ENCODE data around the gene ZPR1.

DNA sequence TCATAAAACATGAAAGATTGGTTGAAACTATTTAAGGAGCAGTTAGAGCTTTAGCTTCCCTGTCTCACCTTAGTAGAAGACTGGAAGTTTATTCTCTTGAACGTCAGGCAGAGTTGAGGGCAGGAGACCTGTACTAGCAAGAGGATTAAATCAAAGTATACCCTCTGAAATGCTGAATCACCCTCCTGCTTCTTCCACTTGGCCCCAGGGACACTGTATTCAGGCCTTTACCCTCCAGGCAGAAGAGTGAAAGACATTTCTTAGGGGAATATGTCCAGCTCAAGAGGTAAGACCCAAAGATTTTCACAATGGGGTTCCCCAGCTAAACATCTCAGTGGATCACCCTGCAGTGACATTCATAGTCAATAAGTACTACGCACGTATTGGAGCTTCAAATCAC, 23.4 kb upstream of the ZPR1 start:
- TF ChIP-seq, protein P1, sequence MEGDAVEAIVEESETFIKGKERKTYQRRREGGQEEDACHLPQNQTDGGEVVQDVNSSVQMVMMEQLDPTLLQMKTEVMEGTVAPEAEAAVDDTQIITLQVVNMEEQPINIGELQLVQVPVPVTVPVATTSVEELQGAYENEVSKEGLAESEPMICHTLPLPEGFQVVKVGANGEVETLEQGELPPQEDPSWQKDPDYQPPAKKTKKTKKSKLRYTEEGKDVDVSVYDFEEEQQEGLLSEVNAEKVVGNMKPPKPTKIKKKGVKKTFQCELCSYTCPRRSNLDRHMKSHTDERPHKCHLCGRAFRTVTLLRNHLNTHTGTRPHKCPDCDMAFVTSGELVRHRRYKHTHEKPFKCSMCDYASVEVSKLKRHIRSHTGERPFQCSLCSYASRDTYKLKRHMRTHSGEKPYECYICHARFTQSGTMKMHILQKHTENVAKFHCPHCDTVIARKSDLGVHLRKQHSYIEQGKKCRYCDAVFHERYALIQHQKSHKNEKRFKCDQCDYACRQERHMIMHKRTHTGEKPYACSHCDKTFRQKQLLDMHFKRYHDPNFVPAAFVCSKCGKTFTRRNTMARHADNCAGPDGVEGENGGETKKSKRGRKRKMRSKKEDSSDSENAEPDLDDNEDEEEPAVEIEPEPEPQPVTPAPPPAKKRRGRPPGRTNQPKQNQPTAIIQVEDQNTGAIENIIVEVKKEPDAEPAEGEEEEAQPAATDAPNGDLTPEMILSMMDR (IDR thresholded peaks at IDR 0.05), result no peak
- TF ChIP-seq POLR2A (IDR thresholded peaks at IDR 0.05), result no peak

All from adrenal gland (tissue), 5 donors.